Right lobe of liver (tissue), 6 donors: ENCODE measurements around the gene CILP. TPM values are rescaled to one million over a fixed set of nuclear protein-coding genes. Genes with fewer than 3 reads are reported as not detected.

Experiments
- ATAC-seq, 4 donors: fragments of 200-7000 bp; cut with Tn5 transposase; one replicate each; pipeline ENCODE4 v1.9.1; 2020; ENCODE audit warnings: mild to moderate bottlenecking in 4 of 4, moderate library complexity in 4 of 4
- DNase-seq, 3 donors: peaks; one replicate each; pipeline ENCODE4 v3.0.0-alpha.2; 2020
- H3K27ac ChIP-seq, 3 donors: fragments of 200-600 bp; one replicate each; pipeline ENCODE4 v1.8.0; 2022
- H3K27me3 ChIP-seq, 2 donors: fragments of 200-600 bp; one replicate each; pipeline ENCODE4 v1.8.0; 2022
- H3K36me3 ChIP-seq, 4 donors: fragments of 200-600 bp; sonication (generic) in 1 of 4; one replicate each; pipeline versions ENCODE4 v1.5.1 to v1.8.0; 2017 to 2022; ENCODE audit warnings: control low read depth in 1 of 4
- H3K4me1 ChIP-seq, 4 donors: fragments of 200-600 bp; sonication (generic) in 1 of 4; one replicate each; pipeline versions ENCODE4 v1.5.1 to v1.8.0; 2017 to 2022; ENCODE audit warnings: control low read depth in 1 of 4
- H3K4me3 ChIP-seq, 3 donors: fragments of 200-600 bp; one replicate each; pipeline ENCODE4 v1.8.0; 2022
- H3K9me3 ChIP-seq, 4 donors: fragments of 200-600 bp; sonication (generic) in 1 of 4; one replicate each; pipeline versions ENCODE4 v1.5.1 to v1.8.0; 2017 to 2022; ENCODE audit warnings: control low read depth in 1 of 4
- CTCF ChIP-seq, 4 donors: fragments of 200-600 bp in 3 of 4; fragments of 450-650 bp in 1 of 4; IDR thresholded peaks; one replicate each; pipeline versions ENCODE4 v1.5.1 to v1.8.0; 2016 to 2022; ENCODE audit warnings: antibody characterized with exemption in 4 of 4, mild to moderate bottlenecking in 2 of 4
- POLR2A ChIP-seq: fragments of 450-650 bp; IDR thresholded peaks from one replicate; pipeline ENCODE4 v1.6.1; 2017; ENCODE audit warnings: antibody characterized with exemption, mild to moderate bottlenecking
- WGBS: methylation state at CpG from one replicate; pipeline ENCODE4 v1.1.6; 2018; ENCODE audit warnings: low coverage, low lambda C conversion rate; ENCODE audit not compliant: insufficient coverage; ENCODE audit errors: missing lambda C conversion rate; 5-methylcytosine and 5-hydroxymethylcytosine counted together
- intact Hi-C, 2 donors: fragments of 100-400 bp; cut with DNase I; formaldehyde crosslinking; loops; one replicate each; pipeline versions ENCODE4 v1.11.2 to v1.14.1; 2022
- total RNA-seq, 6 experiments: library from RNA; depleted of rRNA in 2 of 6; stranded (reverse); fragments of >200 nt in 2 of 6; fragmentation: NEBNext Ultra II Directional in 3 of 6; extraction: Animal tissue kit (Norgen Biotek cat#: 25700) in 3 of 6; gene quantifications; one replicate each; pipeline versions ENCODE4 v1.1.0 to v1.2.4, GENCODE V29; 2016 to 2023
- donor health status: DM: no; HTN: yes; CAD: no.
- donor health status: DM: no; HTN: no; CAD: no.
- donor health status: DM: no; HTN: no; CAD: no.
- donor health status: DM: no; HTN: yes; CAD: no.
- donor health status: DM: no; HTN: yes; CAD: no.

The CILP gene
- total RNA-seq, 6 experiments from 2014 or later: 0.46 to 2.5 (median 0.99) TPM

DNA sequence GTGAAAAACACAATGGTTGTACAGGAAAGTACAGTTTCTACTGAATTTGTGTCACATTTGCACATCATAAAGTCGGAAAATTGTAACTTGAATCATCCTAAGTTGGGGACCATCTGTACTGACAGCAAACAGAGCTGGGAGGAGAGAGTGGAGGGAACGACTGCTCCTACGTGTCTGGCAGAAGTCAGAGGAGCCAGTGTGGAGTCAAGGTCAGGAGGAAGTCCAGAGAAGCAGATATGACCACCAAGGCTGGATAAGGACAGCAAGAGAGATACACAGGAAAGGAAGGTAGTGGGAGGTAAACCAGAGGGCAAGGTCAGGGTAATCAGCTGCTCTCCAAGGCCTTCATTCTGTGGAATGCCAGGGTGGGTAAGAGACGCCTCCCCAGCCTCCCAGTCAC lies 2.7 kb upstream of the CILP start:
- H3K4me3 ChIP-seq: no peak overlapping the region
- 54% methylated on average over 3 of the region's 4 CpGs for WGBS
- no peak for ATAC-seq
- TF ChIP-seq CTCF (IDR thresholded peaks at IDR 0.05): no peak
- TF ChIP-seq POLR2A: no peak
- H3K27me3 ChIP-seq: no peaks in the 10 kb centered on the region
- DNase-seq: no peak
- H3K9me3 ChIP-seq: no peaks in the 10 kb centered on the region
- intact Hi-C loops: no loop called here
- H3K4me1 ChIP-seq: no peaks in the 10 kb centered on the region
- no peak overlapping the region for H3K27ac ChIP-seq
- H3K36me3 ChIP-seq: no peaks in the 10 kb centered on the region

GRCh38 chr15:65213241-65213640 lies 2.0 kb upstream of the CILP start:
- WGBS: 83% methylated on average over 2 of the region's 2 CpGs
- H3K9me3 ChIP-seq: no peaks in the 10 kb centered on the region
- no peak overlapping the region for H3K27ac ChIP-seq
- ATAC-seq: no peak
- intact Hi-C loops: no loop called here
- TF ChIP-seq CTCF (IDR thresholded peaks at IDR 0.05): no peak
- no peak for TF ChIP-seq POLR2A
- H3K4me1 ChIP-seq: no peaks in the 10 kb centered on the region
- DNase-seq: no peak
- no peaks in the 10 kb centered on the region for H3K36me3 ChIP-seq
- no peak overlapping the region for H3K4me3 ChIP-seq
- H3K27me3 ChIP-seq: no peaks in the 10 kb centered on the region

- DNase-seq (no peak), ATAC-seq (no peak)
- Histone ChIP-seq H3K4me1 (no peaks in the 10 kb centered on the region), H3K4me3 (no peak overlapping the region), H3K27me3 (no peaks in the 10 kb centered on the region), H3K27ac (no peak overlapping the region), H3K36me3 (no peaks in the 10 kb centered on the region), H3K9me3 (no peaks in the 10 kb centered on the region)
- intact Hi-C loops: no loop called here
- peak in 1 of 4 donors; percentile 27 for TF ChIP-seq CTCF (IDR thresholded peaks at IDR 0.05)
- no peak for TF ChIP-seq POLR2A
- no CpG with 5 or more reads among the region's 5 CpGs for whole genome bisulfite sequencing
These were observed 824 bp upstream of the CILP start for GRCh38 chr15:65212097-65212496.

DNA sequence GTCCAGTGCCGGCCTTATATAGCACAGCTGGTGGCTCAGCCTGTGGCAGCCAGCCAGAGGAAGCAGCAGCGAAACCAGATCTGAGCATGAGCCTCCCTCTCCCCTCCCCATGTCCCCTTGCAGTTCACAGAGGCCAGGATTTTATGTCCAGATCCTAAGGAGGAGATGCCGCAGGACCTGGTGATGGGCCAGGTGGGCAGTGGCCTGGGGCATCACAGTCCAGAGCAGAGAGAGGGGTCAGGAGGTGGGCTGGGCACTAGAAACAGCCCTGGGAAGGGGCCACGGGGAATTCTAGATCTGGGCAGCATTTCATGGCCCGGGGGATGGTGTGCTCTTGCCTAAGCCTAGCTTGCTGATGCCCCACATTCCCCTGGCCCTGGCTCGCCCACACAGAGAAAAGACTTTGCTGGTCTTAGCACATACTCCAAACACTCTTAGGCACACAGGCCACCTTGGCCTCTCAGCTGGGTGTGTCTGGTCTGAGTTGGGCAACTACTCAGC lies 259 bp upstream of the CILP start:
- Histone ChIP-seq H3K4me3 (no peak overlapping the region), H3K9me3 (no peaks in the 10 kb centered on the region), H3K36me3 (no peaks in the 10 kb centered on the region), H3K4me1 (no peaks in the 10 kb centered on the region), H3K27ac (no peak overlapping the region), H3K27me3 (no peaks in the 10 kb centered on the region)
- TF ChIP-seq POLR2A (no peak), CTCF (IDR thresholded peaks at IDR 0.05) (no peak)
- peak in 2 of 4 donors; percentile 20 to 22 for ATAC-seq
- intact Hi-C loops: no loop called here
- WGBS: no CpG with 5 or more reads among the region's 6 CpGs
- DNase-seq: no peak
